Measurements from ENCODE around the gene ZBTB24.
"Not testable (repeated sequence)": the region's sequence is repeated elsewhere in the genome, so short reads cannot be mapped to it uniquely, and the experiment has no call there.

Gene ZBTB24

GRCh38 chr6:109471105-109471810 is 11.8 kb downstream of the ZBTB24 start:
- DNase-seq (ENCODE audit: low spot score), result no peak

- no peak for DNase-seq (ENCODE audit: low spot score)
Measured at GRCh38 chr6:109469591-109470189, 13.3 kb downstream of the ZBTB24 start.

- DNase-seq (ENCODE audit: low spot score), result no peak
Measured at GRCh38 chr6:109467696-109468095, 15.3 kb downstream of the ZBTB24 start.

GRCh38 chr6:109466212-109466923 is 16.7 kb downstream of the ZBTB24 start:
- no peak for DNase-seq (ENCODE audit: low spot score)

- DNase-seq (ENCODE audit: low spot score), result no peak
Measured at GRCh38 chr6:109465772-109466171, 17.2 kb downstream of the ZBTB24 start.

GRCh38 chr6:109461733-109462526 is 21.1 kb downstream of the ZBTB24 start:
- no peak for DNase-seq (ENCODE audit: low spot score)

GRCh38 chr6:109461205-109461604 is 21.8 kb downstream of the ZBTB24 start:
- DNase-seq (ENCODE audit: low spot score), result not testable (repeated sequence)

- DNase-seq (ENCODE audit: low spot score), result no peak
Measured at GRCh38 chr6:109460161-109460829, 22.7 kb downstream of the ZBTB24 start.

GRCh38 chr6:109458774-109459531 is 24.1 kb downstream of the ZBTB24 start:
- no peak for DNase-seq (ENCODE audit: low spot score)

- no peak for DNase-seq (ENCODE audit: low spot score)
Measured at GRCh38 chr6:109457562-109457996, 25.4 kb downstream of the ZBTB24 start.

- DNase-seq (ENCODE audit: low spot score), result no peak
Measured at GRCh38 chr6:109456710-109457561, 26.1 kb downstream of the ZBTB24 start.

GRCh38 chr6:109456111-109456583 is 26.9 kb downstream of the ZBTB24 start:
- no peak for DNase-seq (ENCODE audit: low spot score)

GRCh38 chr6:109455437-109456110 is 27.4 kb downstream of the ZBTB24 start, which contains the start of gene MICAL1:
MICAL1 (minus strand) TSS chr6:109455772; CDS start chr6:109454196, 1,576 bp downstream.
- DNase-seq (ENCODE audit: low spot score), result peak; percentile 83

GRCh38 chr6:109454496-109455436 is 28.3 kb downstream of the ZBTB24 start:
- peak; percentile 28 for DNase-seq (ENCODE audit: low spot score)

- DNase-seq (ENCODE audit: low spot score), result no peak
Measured at GRCh38 chr6:109453594-109454495, 29.2 kb downstream of the ZBTB24 start.

- DNase-seq (ENCODE audit: low spot score), result no peak
Measured at GRCh38 chr6:109453156-109453555, 29.9 kb downstream of the ZBTB24 start.

GRCh38 chr6:109452181-109452580 is 30.8 kb downstream of the ZBTB24 start:
- no peak for DNase-seq (ENCODE audit: low spot score)

Measured in RKO (cell line).